HG02763 (cell line): ENCODE data around the gene CD226.
"Not testable (repeated sequence)": the region's sequence is repeated elsewhere in the genome, so short reads cannot be mapped to it uniquely, and the experiment has no call there.

Experiments used
- ATAC-seq: cut with Tn5 transposase; IDR thresholded peaks from one replicate; pipeline ENCODE4 v1.9.1; 2021; ENCODE audit warnings: mild to moderate bottlenecking, moderate library complexity; ENCODE audit not compliant: unreplicated experiment

CD226 gene

GRCh38 chr18:69876490-69876889 is 71.2 kb downstream of the CD226 start:
- ATAC-seq, result no peak

GRCh38 chr18:69874058-69874457 is 73.6 kb downstream of the CD226 start:
- no peak for ATAC-seq

GRCh38 chr18:69872661-69873060 is 75.0 kb downstream of the CD226 start:
- ATAC-seq, result no peak

GRCh38 chr18:69871363-69871762 is 76.3 kb downstream of the CD226 start:
- ATAC-seq, result no peak

- no peak for ATAC-seq
Observed at GRCh38 chr18:69870736-69871135, 76.9 kb downstream of the CD226 start.

GRCh38 chr18:69866212-69866611 is 81.5 kb downstream of the CD226 start:
- no peak for ATAC-seq

GRCh38 chr18:69865776-69866175 is 81.9 kb downstream of the CD226 start:
- no peak for ATAC-seq

GRCh38 chr18:69864802-69865201 is 82.9 kb downstream of the CD226 start:
- peak; percentile 71 for ATAC-seq

- ATAC-seq, result no peak
Observed at GRCh38 chr18:69858897-69859296, 88.8 kb downstream of the CD226 start.

GRCh38 chr18:69854455-69854854 is 93.2 kb downstream of the CD226 start:
- no peak for ATAC-seq

- ATAC-seq, result no peak
Observed at GRCh38 chr18:69853051-69853450, 94.6 kb downstream of the CD226 start.

- no peak for ATAC-seq
Observed at GRCh38 chr18:69845593-69846506, 101.8 kb downstream of the CD226 start.

- no peak for ATAC-seq
Observed at GRCh38 chr18:69844656-69845055, 103.0 kb downstream of the CD226 start.

GRCh38 chr18:69843015-69843414 is 104.7 kb downstream of the CD226 start:
- no peak for ATAC-seq

- ATAC-seq, result no peak
Observed at GRCh38 chr18:69841117-69841516, 106.6 kb downstream of the CD226 start.

- no peak for ATAC-seq
Observed at GRCh38 chr18:69840445-69840844, 107.2 kb downstream of the CD226 start.

GRCh38 chr18:69840001-69840400 is 107.7 kb downstream of the CD226 start:
- no peak for ATAC-seq

GRCh38 chr18:69839497-69839896 is 108.2 kb downstream of the CD226 start:
- no peak for ATAC-seq

GRCh38 chr18:69838620-69839411 is 108.9 kb downstream of the CD226 start:
- no peak for ATAC-seq

- no peak for ATAC-seq
Observed at GRCh38 chr18:69838003-69838402, 109.7 kb downstream of the CD226 start.

- not testable (repeated sequence) for ATAC-seq
Observed at GRCh38 chr18:69834980-69835379, 112.7 kb downstream of the CD226 start.

GRCh38 chr18:69830189-69830588 is 117.5 kb downstream of the CD226 start:
- no peak for ATAC-seq
